HepG2 (cell line): ENCODE measurements around the gene RNASE13. TPM values are rescaled to one million over a fixed set of nuclear protein-coding genes. Genes with fewer than 3 reads are reported as not detected.

Source experiments
- HOXA3 ChIP-seq: sonication (generic); formaldehyde crosslinking; IDR thresholded peaks from 2 replicates; pipeline ENCODE4 v1.5.0; 2020; ENCODE audit warnings: missing genetic modification reagents
- NR2C2 ChIP-seq: sonication (generic); formaldehyde crosslinking; IDR thresholded peaks from 2 replicates; pipeline ENCODE4 v1.4.0; 2020; ENCODE audit warnings: missing genetic modification reagents, mild to moderate bottlenecking, moderate library complexity, borderline replicate concordance
- PATZ1 ChIP-seq: sonication (generic); formaldehyde crosslinking; IDR thresholded peaks from 2 replicates; pipeline ENCODE4 v1.4.0; 2020; ENCODE audit warnings: missing genetic modification reagents
- SNAPC4 ChIP-seq: sonication (generic); formaldehyde crosslinking; IDR thresholded peaks from 2 replicates; pipeline ENCODE4 v1.4.0; 2020; ENCODE audit warnings: mild to moderate bottlenecking, missing genetic modification reagents
- SP5 ChIP-seq: IDR thresholded peaks from 2 replicates; pipeline ENCODE4 v1.6.1; 2016; ENCODE audit warnings: low read depth, borderline replicate concordance
- SRY ChIP-seq: sonication (generic); formaldehyde crosslinking; IDR thresholded peaks from 2 replicates; pipeline ENCODE4 v1.8.0; 2022; ENCODE audit warnings: mild to moderate bottlenecking, missing genetic modification reagents
- TFDP2 ChIP-seq: sonication (generic); formaldehyde crosslinking; IDR thresholded peaks from 2 replicates; pipeline ENCODE4 v1.4.0; 2020; ENCODE audit warnings: missing genetic modification reagents
- TFE3 ChIP-seq: IDR thresholded peaks from 2 replicates; pipeline ENCODE4 v1.6.1; 2016
- THRA ChIP-seq: sonication (generic); formaldehyde crosslinking; IDR thresholded peaks from 2 replicates; pipeline ENCODE4 v1.4.0; 2020; ENCODE audit warnings: missing genetic modification reagents, borderline replicate concordance
- ZBTB21 ChIP-seq: sonication (generic); formaldehyde crosslinking; IDR thresholded peaks from 2 replicates; pipeline ENCODE4 v1.4.0; 2020; ENCODE audit warnings: missing genetic modification reagents
- ZNF180 ChIP-seq: sonication (generic); formaldehyde crosslinking; IDR thresholded peaks from 2 replicates; pipeline ENCODE4 v1.4.0; 2020; ENCODE audit warnings: low read depth, missing genetic modification reagents, borderline replicate concordance
- ZNF724P ChIP-seq: sonication (generic); formaldehyde crosslinking; IDR thresholded peaks from 2 replicates; pipeline ENCODE4 v1.8.0; 2022; ENCODE audit warnings: missing genetic modification reagents, borderline replicate concordance
- ZNF850 ChIP-seq: sonication (generic); formaldehyde crosslinking; conservative IDR thresholded peaks from 2 replicates; pipeline ENCODE4 v1.9.0; 2021; ENCODE audit warnings: mild to moderate bottlenecking, missing genetic modification reagents
- polyA plus RNA-seq, 8 experiments: library from polyadenylated mRNA; depleted of rRNA in 3 of 8; stranded (reverse) in 7 of 8; unstranded in 1 of 8; fragments of >200 nt; fragmentation: Illumina TruSeq in 4 of 8; extraction: Trizol in 4 of 8; gene quantifications; 2 replicates each; pipeline versions ENCODE4 v1.2.1 to v1.2.3, GENCODE V29; 2011 to 2016; ENCODE audit warnings: low read depth in 4 of 8, missing spikeins in 1 of 8, mixed read lengths in 1 of 8; ENCODE audit not compliant: insufficient read depth in 1 of 8
- total RNA-seq, 5 experiments: library from RNA; depleted of rRNA; stranded (reverse); fragments of >200 nt; fragmentation: Illumina TruSeq; extraction: Trizol; gene quantifications; 2 replicates each; pipeline ENCODE4 v1.2.3, GENCODE V29; 2016; ENCODE audit warnings: low read depth in 1 of 5

RNASE13 gene
- total and polyA plus RNA-seq, 2 of the 13 experiments (the other 11 are each of a cell fraction or from before 2014, with no cell fraction given), result 1.0 TPM; not detected in 1

- TF ChIP-seq SNAPC4 (CRISPR knock-in tag), result no peak
- TF ChIP-seq SP5 (CRISPR knock-in tag), result peak; percentile 82; the same call in 1 of the 2 replicates
- TF ChIP-seq TFE3 (CRISPR knock-in tag), result peak; percentile 67; the same call in 1 of the 2 replicates
- no peak for TF ChIP-seq ZNF180 (CRISPR knock-in tag)
- no peak for TF ChIP-seq ZNF850 (CRISPR knock-in tag)
- peak; percentile 79 for TF ChIP-seq TFDP2 (CRISPR knock-in tag)
- peak; percentile 57; the same call in 1 of the 2 replicates for TF ChIP-seq THRA (CRISPR knock-in tag)
- peak; percentile 53; the same call in 1 of the 2 replicates for TF ChIP-seq ZNF724P (CRISPR knock-in tag)
- TF ChIP-seq NR2C2, result peak; percentile 55
- no peak for TF ChIP-seq ZBTB21
- TF ChIP-seq SRY (CRISPR knock-in tag), result peak; percentile 31; the same call in 1 of the 2 replicates
- TF ChIP-seq HOXA3 (CRISPR knock-in tag), result peak; percentile 93
- peak; percentile 84 for TF ChIP-seq PATZ1 (CRISPR knock-in tag)
Observed at GRCh38 chr14:21055432-21056117, 21.0 kb upstream of the RNASE13 start (continued).
